Measurements from ENCODE around the gene MCF2L.

MCF2L gene

GRCh38 chr13:113032291-113032690 is 63.3 kb downstream of the MCF2L start:
- DNase-seq (ENCODE audit: low spot score), result no peak
- Histone ChIP-seq H3K27me3 (ENCODE audit: control insufficient read depth in 3 of 3, insufficient read depth in 3 of 3, low read depth in 1 of 3, low read length in 3 of 3) (no peaks in the 10 kb centered on the region), H3K27ac (replicated peaks; ENCODE audit: low read length) (no peak overlapping the region), H2BK5ac (ENCODE audit: low read length) (no peak overlapping the region), H2AFZ (ENCODE audit: low read length) (no peak overlapping the region), H3K14ac (ENCODE audit: low read length) (no peak overlapping the region), H3K9ac (ENCODE audit: low read depth, low read length, poor library complexity) (no peak overlapping the region), H4K91ac (ENCODE audit: low read depth, low read length, poor library complexity) (no peak overlapping the region), H3K4me2 (ENCODE audit: insufficient read depth, low read length, poor library complexity, severe bottlenecking) (no peak overlapping the region), H2BK15ac (ENCODE audit: low read length) (no peak overlapping the region), H3K9me3 (replicated peaks in 1 of 2; ENCODE audit: control insufficient read depth in 2 of 2, insufficient read depth in 1 of 2, low read depth in 1 of 2, low read length in 2 of 2) (peaks cover 3 to 10% of the 10 kb centered on the region in 2 donors), H3K4me1 (ENCODE audit: control insufficient read depth in 2 of 2, insufficient read depth in 1 of 2, low read depth in 1 of 2, low read length in 2 of 2) (peaks cover 0 to 3% of the 10 kb centered on the region in 2 donors), H3K18ac (ENCODE audit: low read length) (no peak overlapping the region), H2BK12ac (ENCODE audit: low read length) (no peak overlapping the region), H3K23ac (ENCODE audit: low read depth, low read length, poor library complexity) (no peak overlapping the region), H4K8ac (ENCODE audit: low read depth, low read length) (no peak overlapping the region), H3K4me3 (ENCODE audit: low read length in 2 of 2) (no peak overlapping the region), H2AK5ac (ENCODE audit: low read depth, low read length) (no peak overlapping the region), H3K4ac (ENCODE audit: low read length) (no peak overlapping the region), H3K36me3 (replicated peaks in 1 of 2; ENCODE audit: control insufficient read depth in 2 of 2, insufficient read depth in 2 of 2, low read length in 2 of 2) (peaks cover 5 to 8% of the 10 kb centered on the region in 2 donors), H3K79me1 (ENCODE audit: low read depth, low read length) (peaks cover 6% of the 10 kb centered on the region), H2BK120ac (ENCODE audit: low read depth, low read length) (no peak overlapping the region)
- no CpG with 5 or more reads among the region's 10 CpGs for WGBS, 2 donors (ENCODE audit: extremely low coverage in 2 of 2, insufficient read length in 2 of 2, insufficient replicate concordance in 1 of 2)

GRCh38 chr13:113033054-113033850 is 64.2 kb downstream of the MCF2L start:
- DNase-seq (ENCODE audit: low spot score), result no peak
- H2BK15ac ChIP-seq (ENCODE audit: low read length), result no peak overlapping the region

GRCh38 chr13:113034451-113035212 is 65.6 kb downstream of the MCF2L start:
- Histone ChIP-seq H2BK120ac (ENCODE audit: low read depth, low read length) (no peak overlapping the region), H2BK15ac (ENCODE audit: low read length) (no peak overlapping the region), H2BK12ac (ENCODE audit: low read length) (no peak overlapping the region), H3K36me3 (replicated peaks in 1 of 2; ENCODE audit: control insufficient read depth in 2 of 2, insufficient read depth in 2 of 2, low read length in 2 of 2) (peaks cover 5% of the 10 kb centered on the region in 2 donors), H3K23ac (ENCODE audit: low read depth, low read length, poor library complexity) (peak overlapping the region; percentile 71), H4K8ac (ENCODE audit: low read depth, low read length) (no peak overlapping the region), H3K4me2 (ENCODE audit: insufficient read depth, low read length, poor library complexity, severe bottlenecking) (no peak overlapping the region), H2AFZ (ENCODE audit: low read length) (no peak overlapping the region), H3K18ac (ENCODE audit: low read length) (no peak overlapping the region), H3K4ac (ENCODE audit: low read length) (no peak overlapping the region), H3K9me3 (replicated peaks in 1 of 2; ENCODE audit: control insufficient read depth in 2 of 2, insufficient read depth in 1 of 2, low read depth in 1 of 2, low read length in 2 of 2) (peaks cover 10 to 11% of the 10 kb centered on the region in 2 donors), H3K79me1 (ENCODE audit: low read depth, low read length) (peaks cover 6% of the 10 kb centered on the region), H3K4me1 (ENCODE audit: control insufficient read depth in 2 of 2, insufficient read depth in 1 of 2, low read depth in 1 of 2, low read length in 2 of 2) (no peaks in the 10 kb centered on the region), H2AK5ac (ENCODE audit: low read depth, low read length) (peak overlapping the region; percentile 67), H3K4me3 (ENCODE audit: low read length in 2 of 2) (no peak overlapping the region), H4K91ac (ENCODE audit: low read depth, low read length, poor library complexity) (no peak overlapping the region), H3K14ac (ENCODE audit: low read length) (peak overlapping the region; percentile 47), H3K9ac (ENCODE audit: low read depth, low read length, poor library complexity) (no peak overlapping the region), H3K27ac (replicated peaks; ENCODE audit: low read length) (no peak overlapping the region), H3K27me3 (ENCODE audit: control insufficient read depth in 3 of 3, insufficient read depth in 3 of 3, low read depth in 1 of 3, low read length in 3 of 3) (no peaks in the 10 kb centered on the region), H2BK5ac (ENCODE audit: low read length) (no peak overlapping the region)
- DNase-seq (ENCODE audit: low spot score), result peak; percentile 33
- WGBS, 2 donors (ENCODE audit: extremely low coverage in 2 of 2, insufficient read length in 2 of 2, insufficient replicate concordance in 1 of 2), result no CpG with 5 or more reads among the region's 35 CpGs

More at GRCh38 chr13:113033054-113033850, 64.2 kb downstream of the MCF2L start:
- Histone ChIP-seq H3K23ac (ENCODE audit: low read depth, low read length, poor library complexity) (no peak overlapping the region), H2BK120ac (ENCODE audit: low read depth, low read length) (no peak overlapping the region), H2BK5ac (ENCODE audit: low read length) (no peak overlapping the region), H3K14ac (ENCODE audit: low read length) (peak overlapping the region; percentile 64), H2AFZ (ENCODE audit: low read length) (no peak overlapping the region), H2BK12ac (ENCODE audit: low read length) (no peak overlapping the region), H3K36me3 (replicated peaks in 1 of 2; ENCODE audit: control insufficient read depth in 2 of 2, insufficient read depth in 2 of 2, low read length in 2 of 2) (peaks cover 5 to 8% of the 10 kb centered on the region in 2 donors), H4K8ac (ENCODE audit: low read depth, low read length) (peak overlapping the region; percentile 88), H3K79me1 (ENCODE audit: low read depth, low read length) (peaks cover 6% of the 10 kb centered on the region), H3K18ac (ENCODE audit: low read length) (peak overlapping the region; percentile 49), H2AK5ac (ENCODE audit: low read depth, low read length) (peak overlapping the region; percentile 40), H3K4me3 (ENCODE audit: low read length in 2 of 2) (no peak overlapping the region), H3K4me2 (ENCODE audit: insufficient read depth, low read length, poor library complexity, severe bottlenecking) (no peak overlapping the region), H4K91ac (ENCODE audit: low read depth, low read length, poor library complexity) (no peak overlapping the region), H3K4me1 (ENCODE audit: control insufficient read depth in 2 of 2, insufficient read depth in 1 of 2, low read depth in 1 of 2, low read length in 2 of 2) (peaks cover 0 to 3% of the 10 kb centered on the region in 2 donors), H3K9ac (ENCODE audit: low read depth, low read length, poor library complexity) (no peak overlapping the region), H3K27me3 (ENCODE audit: control insufficient read depth in 3 of 3, insufficient read depth in 3 of 3, low read depth in 1 of 3, low read length in 3 of 3) (no peaks in the 10 kb centered on the region), H3K27ac (replicated peaks; ENCODE audit: low read length) (no peak overlapping the region), H3K4ac (ENCODE audit: low read length) (no peak overlapping the region), H3K9me3 (replicated peaks in 1 of 2; ENCODE audit: control insufficient read depth in 2 of 2, insufficient read depth in 1 of 2, low read depth in 1 of 2, low read length in 2 of 2) (peaks cover 11 to 12% of the 10 kb centered on the region in 2 donors)
- WGBS, 2 donors (ENCODE audit: extremely low coverage in 2 of 2, insufficient read length in 2 of 2, insufficient replicate concordance in 1 of 2), result no CpG with 5 or more reads among the region's 43 CpGs

GRCh38 chr13:113035213-113035800 is 66.3 kb downstream of the MCF2L start:
- H3K9me3 ChIP-seq (replicated peaks in 1 of 2; ENCODE audit: control insufficient read depth in 2 of 2, insufficient read depth in 1 of 2, low read depth in 1 of 2, low read length in 2 of 2), result peaks cover 10 to 11% of the 10 kb centered on the region in 2 donors
- no peak overlapping the region for H3K27ac ChIP-seq (replicated peaks; ENCODE audit: low read length)
- H3K4me1 ChIP-seq (ENCODE audit: control insufficient read depth in 2 of 2, insufficient read depth in 1 of 2, low read depth in 1 of 2, low read length in 2 of 2), result no peaks in the 10 kb centered on the region
- WGBS, 2 donors (ENCODE audit: extremely low coverage in 2 of 2, insufficient read length in 2 of 2, insufficient replicate concordance in 1 of 2), result no CpG with 5 or more reads among the region's 20 CpGs
- no peak for DNase-seq (ENCODE audit: low spot score)
- H2AK5ac ChIP-seq (ENCODE audit: low read depth, low read length), result no peak overlapping the region
- H2BK15ac ChIP-seq (ENCODE audit: low read length), result no peak overlapping the region
- H3K23ac ChIP-seq (ENCODE audit: low read depth, low read length, poor library complexity), result no peak overlapping the region
- H3K14ac ChIP-seq (ENCODE audit: low read length), result no peak overlapping the region
- H4K8ac ChIP-seq (ENCODE audit: low read depth, low read length), result no peak overlapping the region
- H3K4ac ChIP-seq (ENCODE audit: low read length), result no peak overlapping the region
- no peaks in the 10 kb centered on the region for H3K27me3 ChIP-seq (ENCODE audit: control insufficient read depth in 3 of 3, insufficient read depth in 3 of 3, low read depth in 1 of 3, low read length in 3 of 3)
- no peak overlapping the region for H2BK120ac ChIP-seq (ENCODE audit: low read depth, low read length)
- no peak overlapping the region for H3K4me3 ChIP-seq (ENCODE audit: low read length in 2 of 2)
- H3K79me1 ChIP-seq (ENCODE audit: low read depth, low read length), result peaks cover 6% of the 10 kb centered on the region
- H3K4me2 ChIP-seq (ENCODE audit: insufficient read depth, low read length, poor library complexity, severe bottlenecking), result no peak overlapping the region
- no peak overlapping the region for H4K91ac ChIP-seq (ENCODE audit: low read depth, low read length, poor library complexity)
- peaks cover 5% of the 10 kb centered on the region in 2 donors for H3K36me3 ChIP-seq (replicated peaks in 1 of 2; ENCODE audit: control insufficient read depth in 2 of 2, insufficient read depth in 2 of 2, low read length in 2 of 2)
- no peak overlapping the region for H2AFZ ChIP-seq (ENCODE audit: low read length)
- no peak overlapping the region for H3K9ac ChIP-seq (ENCODE audit: low read depth, low read length, poor library complexity)
- H2BK12ac ChIP-seq (ENCODE audit: low read length), result no peak overlapping the region
- no peak overlapping the region for H3K18ac ChIP-seq (ENCODE audit: low read length)
- H2BK5ac ChIP-seq (ENCODE audit: low read length), result no peak overlapping the region

Data from neuronal stem cell (in vitro differentiated cells).